NCI-H128 (cell line): ENCODE results near the gene TPRN.

Experiments used
- DNase-seq: peaks from one replicate; lab custom pipeline; 2025; ENCODE audit not compliant: unreplicated experiment; lab: John Stamatoyannopoulos, UW

Gene TPRN

GRCh38 chr9:137212520-137212919, 12.0 kb upstream of the TPRN start:
- DNase-seq = no peak

GRCh38 chr9:137211532-137211931, 11.0 kb upstream of the TPRN start:
- no peak for DNase-seq

DNA sequence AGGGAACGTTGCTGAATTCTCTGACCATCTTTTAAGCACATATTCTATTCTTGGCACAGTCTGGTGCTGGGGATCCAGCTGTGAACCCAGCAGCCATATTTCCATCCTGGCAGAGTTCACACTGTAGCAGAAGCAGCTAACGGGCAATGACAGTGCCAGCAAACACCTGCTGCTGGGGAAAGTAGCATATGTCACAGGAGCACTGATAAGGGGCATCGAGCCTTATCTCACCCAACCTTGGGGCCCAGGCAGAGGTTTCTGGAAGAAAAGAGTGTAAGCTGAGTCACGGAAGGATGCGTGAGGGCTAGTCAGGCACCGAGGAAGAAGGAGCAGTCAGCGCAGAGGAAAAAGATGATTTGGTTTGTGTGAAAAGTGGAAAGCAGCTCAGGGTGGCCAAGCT, 6.1 kb upstream of the TPRN start:
- DNase-seq = no peak

DNA sequence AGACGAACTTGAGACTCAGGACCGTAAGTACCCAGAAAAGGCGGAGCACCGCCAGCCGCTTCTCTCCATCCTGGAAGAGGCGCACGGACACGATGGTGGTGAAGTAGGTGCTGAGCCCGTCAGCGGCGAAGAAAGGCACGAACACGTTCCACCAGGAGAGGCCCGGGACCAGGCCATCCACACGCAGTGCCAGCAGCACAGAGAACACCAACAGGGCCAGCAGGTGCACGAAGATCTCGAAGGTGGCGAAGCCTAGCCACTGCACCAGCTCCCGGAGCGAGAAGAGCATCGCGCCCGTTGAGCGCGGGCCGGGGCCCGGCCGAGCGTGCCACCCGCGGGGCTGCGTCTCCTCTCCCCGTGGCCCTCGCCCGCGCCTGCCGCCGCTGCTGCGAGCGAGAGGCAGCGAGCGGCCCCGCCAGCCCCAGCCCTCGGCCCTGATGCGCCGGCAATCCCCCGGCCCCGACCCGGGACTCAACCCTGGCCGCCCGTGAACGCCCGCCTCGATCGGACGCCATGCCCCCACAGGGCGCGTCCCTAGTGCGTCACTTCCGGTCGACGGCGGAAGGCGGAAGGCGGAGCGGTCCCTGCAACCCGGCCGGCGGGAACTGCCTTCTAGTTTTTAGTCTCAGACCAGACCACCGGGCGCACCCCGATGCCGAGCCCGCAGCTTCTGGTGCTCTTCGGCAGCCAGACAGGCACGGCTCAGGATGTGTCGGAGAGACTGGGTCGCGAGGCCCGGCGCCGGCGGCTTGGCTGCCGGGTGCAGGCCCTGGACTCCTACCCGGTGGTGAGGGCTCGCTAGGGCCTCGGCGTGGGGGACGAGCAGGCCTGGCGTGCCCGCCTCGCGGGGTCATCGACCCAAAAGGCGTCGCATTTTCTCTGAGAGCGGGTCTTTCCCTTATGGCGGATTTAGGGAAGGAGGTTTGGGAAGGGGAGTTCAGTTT, 4.9 kb upstream of the TPRN start, which contains the start of the genes NDOR1 and TMEM203:
Gene NDOR1 (plus strand): TSS at position 575 of the 944 bp plus-strand sequence. CDS start 78 bp downstream, at position 653.
Gene TMEM203 (minus strand): TSS at position 523 of the 944 bp plus-strand sequence. CDS start 234 bp downstream, at position 289.
- DNase-seq = peak; percentile 36

GRCh38 chr9:137204731-137205125, 4.2 kb upstream of the TPRN start:
- no peak for DNase-seq

- no peak for DNase-seq
Observed at GRCh38 chr9:137202966-137203365, 2.4 kb upstream of the TPRN start.

- no peak for DNase-seq
Observed at GRCh38 chr9:137201205-137201868, 796 bp upstream of the TPRN start.

DNA sequence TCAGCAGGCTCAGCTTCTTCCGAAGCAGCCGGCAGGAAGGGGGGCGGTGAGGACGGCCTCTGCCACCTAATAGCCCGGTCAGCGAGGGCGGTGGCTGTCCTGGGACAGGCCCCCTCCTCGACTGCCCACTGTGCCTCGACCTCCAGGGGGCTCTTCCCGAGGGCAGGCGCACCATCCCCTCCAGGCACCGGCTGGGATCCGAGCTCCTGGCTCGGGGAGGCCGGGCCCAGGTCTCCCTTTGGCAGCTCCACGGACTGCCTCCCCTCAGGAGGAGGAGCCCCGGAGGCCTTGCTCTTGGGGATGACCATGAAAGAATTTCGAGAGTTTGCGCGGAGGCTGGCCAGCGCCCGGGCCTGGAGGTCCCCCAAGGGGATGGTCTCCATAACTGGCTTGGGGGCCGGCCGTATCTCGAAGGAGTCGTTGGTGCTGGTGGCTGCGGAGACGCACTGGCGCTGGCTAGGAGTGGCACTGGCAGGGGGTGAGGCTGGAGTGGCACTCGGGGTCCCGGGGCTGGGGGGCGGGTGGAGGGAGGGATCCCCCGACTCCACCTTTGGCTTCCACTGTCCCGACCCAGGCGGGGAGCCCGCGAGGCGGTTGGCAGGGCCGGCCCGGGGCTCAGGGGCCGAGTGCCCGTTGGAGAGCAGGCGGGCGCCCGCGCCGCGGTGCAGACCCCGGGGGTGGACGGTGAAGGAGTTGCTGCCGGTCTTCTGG, 975 bp downstream of the TPRN start:
- DNase-seq = no peak

- DNase-seq = no peak
Observed at GRCh38 chr9:137198902-137199283, 1.6 kb downstream of the TPRN start.

DNA sequence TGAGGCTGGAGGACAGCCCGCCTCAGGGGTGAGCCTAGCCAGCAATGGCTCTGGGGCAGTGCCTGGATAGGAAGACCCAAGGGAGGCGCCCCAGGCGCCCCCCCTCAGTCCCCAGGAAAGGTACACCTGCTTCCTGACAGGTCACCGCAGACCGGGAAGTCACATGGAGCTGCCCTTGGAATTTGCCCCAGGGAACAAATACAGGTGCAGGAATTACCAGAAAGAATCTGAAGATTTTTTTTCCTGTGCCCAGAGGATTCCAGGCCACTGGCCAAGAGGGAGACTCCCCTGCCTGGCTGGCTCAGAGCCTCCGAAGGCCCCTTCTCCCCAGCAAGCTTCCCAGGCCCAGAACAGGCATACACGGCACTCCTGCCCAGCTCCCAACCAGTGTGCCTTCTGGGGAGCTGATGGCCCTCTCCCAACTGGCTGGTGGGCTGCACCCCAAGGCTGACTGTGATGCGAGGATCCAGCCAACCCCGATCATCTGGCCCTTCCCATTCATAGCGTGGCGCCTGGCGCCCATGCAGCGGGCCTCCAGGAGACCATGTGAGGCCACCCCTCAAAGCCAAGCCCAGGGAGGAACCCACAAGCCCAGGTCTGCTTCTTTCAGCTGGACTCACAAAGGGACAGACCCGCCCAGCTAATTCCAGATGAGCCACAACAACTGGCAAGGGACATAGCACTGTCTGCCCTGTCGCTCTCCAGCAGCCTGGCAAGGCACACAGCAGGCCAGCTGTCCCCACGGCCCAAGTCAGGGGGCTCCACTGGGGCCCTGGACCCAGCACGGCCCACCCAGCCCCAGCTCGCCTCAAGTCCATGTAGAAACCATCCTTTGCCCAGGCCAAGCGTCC, 2.3 kb downstream of the TPRN start:
- DNase-seq = no peak

GRCh38 chr9:137195525-137196220, 4.9 kb downstream of the TPRN start:
- peak; percentile 74 for DNase-seq

- no peak for DNase-seq
Observed at GRCh38 chr9:137194909-137195308, 5.6 kb downstream of the TPRN start.

DNA sequence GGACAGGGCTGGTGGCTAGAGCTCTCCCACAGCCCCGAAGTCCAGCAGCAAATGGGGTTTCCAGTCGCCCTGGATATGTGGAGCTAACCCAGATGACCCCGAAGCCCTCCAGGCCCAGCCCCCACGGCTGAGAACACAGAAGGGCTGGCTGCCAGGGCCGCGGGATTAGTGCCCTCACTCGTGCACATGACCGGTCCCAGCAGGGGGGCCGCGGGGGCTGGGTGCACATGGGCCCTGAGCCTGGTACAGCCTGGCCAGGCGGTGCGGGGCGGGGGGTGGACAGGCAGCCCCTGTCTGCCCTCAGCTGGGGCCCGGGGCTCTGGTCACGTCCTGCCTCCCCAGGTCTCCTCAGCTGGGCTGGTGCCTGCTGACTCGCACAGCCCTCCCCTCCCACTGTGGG, 6.2 kb downstream of the TPRN start:
- DNase-seq = no peak

GRCh38 chr9:137193771-137194170, 6.8 kb downstream of the TPRN start:
- no peak for DNase-seq

DNA sequence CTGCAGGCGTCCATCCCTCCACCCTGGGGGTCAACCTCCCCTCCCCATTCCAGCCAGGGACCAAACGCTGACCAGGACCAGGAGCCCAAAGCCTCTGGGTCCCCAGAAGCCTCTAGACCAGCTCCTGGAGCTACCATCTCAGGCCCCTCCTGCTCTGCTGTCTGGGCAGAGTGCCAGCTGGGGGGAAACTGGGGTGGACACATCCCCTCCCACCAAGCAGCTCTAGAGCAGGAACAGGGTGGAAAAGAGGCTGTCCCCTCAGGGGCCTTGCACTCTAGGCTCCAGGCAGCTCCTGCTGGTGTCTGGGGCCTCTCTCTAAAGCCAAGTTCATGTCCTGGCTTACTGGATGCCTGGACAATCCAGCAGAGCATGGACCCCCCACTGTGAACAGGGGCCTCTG, 7.7 kb downstream of the TPRN start:
- no peak for DNase-seq

DNA sequence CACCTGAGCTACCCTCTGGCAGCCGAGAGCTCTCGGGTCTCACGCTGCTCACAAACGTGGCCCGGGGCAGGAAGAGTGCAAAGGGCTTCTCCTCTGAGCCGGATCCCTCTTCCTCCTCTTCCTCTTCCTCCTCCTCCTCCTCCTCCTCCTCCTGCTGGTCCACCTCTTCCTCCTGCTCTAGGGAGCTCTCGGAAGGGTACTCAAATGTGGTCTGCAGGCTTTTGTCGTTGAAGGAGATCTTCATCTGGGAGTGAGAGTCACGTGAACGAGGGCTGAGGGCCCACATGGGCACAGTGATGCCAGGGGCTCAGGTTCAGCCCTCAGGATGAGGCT, 8.1 kb downstream of the TPRN start:
- no peak for DNase-seq

- no peak for DNase-seq
Observed at GRCh38 chr9:137191691-137192447, 8.7 kb downstream of the TPRN start.

- no peak for DNase-seq
Observed at GRCh38 chr9:137191245-137191644, 9.3 kb downstream of the TPRN start.

DNA sequence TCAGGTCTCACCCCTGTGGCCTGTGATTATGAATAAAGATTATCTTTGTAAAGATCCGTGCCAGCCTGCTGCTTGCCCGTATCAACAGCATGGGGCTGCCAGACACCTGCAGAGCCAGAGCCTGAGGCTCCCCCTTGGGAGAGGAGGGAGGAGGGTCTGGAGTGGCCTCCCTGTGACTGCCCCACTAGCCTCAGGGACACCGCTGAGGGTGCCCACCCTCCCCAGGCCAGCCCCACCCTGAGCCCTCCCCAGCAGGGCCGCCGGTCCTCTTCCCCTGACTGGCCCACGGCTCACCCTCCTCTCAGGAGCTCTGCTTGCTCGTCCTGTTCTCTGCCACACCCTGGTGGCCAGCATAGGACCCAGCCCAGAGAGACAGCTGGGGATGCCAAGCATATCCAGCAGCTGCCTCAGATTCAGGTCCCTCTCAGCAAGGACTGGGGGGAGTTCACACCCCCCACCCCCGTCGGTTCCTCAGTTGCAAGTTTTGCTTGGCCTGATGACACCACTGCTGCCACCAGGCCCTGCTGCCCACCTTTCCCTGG, 10.2 kb downstream of the TPRN start:
- no peak for DNase-seq
